ENCODE measurements around the gene GOLGA6L1.
"Not testable (repeated sequence)": the region's sequence is repeated elsewhere in the genome, so short reads cannot be mapped to it uniquely, and the experiment has no call there.

The GOLGA6L1 gene

GRCh38 chr15:23136722-23137121 lies at the start of gene GOLGA6L1:
TSS of gene GOLGA6L1 (minus strand) at chr15:23136822. CDS start at chr15:23136731, 91 bp downstream.
- DNase-seq, result not testable (repeated sequence)

- DNase-seq, result not testable (repeated sequence)
Observed at GRCh38 chr15:23181201-23181600, 44.6 kb upstream of the GOLGA6L1 start.

GRCh38 chr15:23180547-23180927 lies 43.9 kb upstream of the GOLGA6L1 start:
- not testable (repeated sequence) for DNase-seq

- not testable (repeated sequence) for DNase-seq
Observed at GRCh38 chr15:23179768-23180546, 43.3 kb upstream of the GOLGA6L1 start.

GRCh38 chr15:23176683-23177082 lies 40.1 kb upstream of the GOLGA6L1 start:
- DNase-seq, result not testable (repeated sequence)

- DNase-seq, result not testable (repeated sequence)
Observed at GRCh38 chr15:23175606-23176005, 39.0 kb upstream of the GOLGA6L1 start.

- not testable (repeated sequence) for DNase-seq
Observed at GRCh38 chr15:23174609-23175140, 38.1 kb upstream of the GOLGA6L1 start.

GRCh38 chr15:23132787-23133186 lies 3.8 kb downstream of the GOLGA6L1 start:
- not testable (repeated sequence) for DNase-seq

- no peak for DNase-seq
Observed at GRCh38 chr15:23118208-23118607, 18.4 kb downstream of the GOLGA6L1 start.

GRCh38 chr15:23095796-23096195 lies 40.8 kb downstream of the GOLGA6L1 start:
- DNase-seq, result no peak

- DNase-seq, result no peak
Observed at GRCh38 chr15:23083115-23083514, 53.5 kb downstream of the GOLGA6L1 start.

- DNase-seq, result not testable (repeated sequence)
Observed at GRCh38 chr15:23081996-23082737, 54.5 kb downstream of the GOLGA6L1 start.

GRCh38 chr15:23081271-23081670 lies 55.4 kb downstream of the GOLGA6L1 start:
- DNase-seq, result no peak

GRCh38 chr15:23079766-23080165 lies 56.9 kb downstream of the GOLGA6L1 start:
- DNase-seq, result no peak

Measured in SHP77 treated with DMSO at 0.1 percent for 48 hours (cell line).